ENCODE results near the gene SERGEF.

GRCh38 chr11:17798716-17799115 lies 214.1 kb downstream of the SERGEF start:
- TF ChIP-seq EZH2 (IDR thresholded peaks at IDR 0.05; ENCODE audit: insufficient read depth, poor library complexity, severe bottlenecking) (no peak), EZH2phosphoT487 (IDR thresholded peaks at IDR 0.05; ENCODE audit: insufficient read depth, low read depth) (no peak)
